Body of pancreas (tissue), 4 donors: Measurements from ENCODE around the gene YJU2. TPM values are rescaled to one million over a fixed set of nuclear protein-coding genes. Genes with fewer than 3 reads are reported as not detected.
A peak's percentile ranks its signal among the peaks of the same experiment; 100 is the strongest.
"Not testable (repeated sequence)": the region's sequence is repeated elsewhere in the genome, so short reads cannot be mapped to it uniquely, and the experiment has no call there.

Experiments
- ATAC-seq: fragments of 150-250 bp; one replicate; pipeline ENCODE4 v1.9.1; 2016
- DNase-seq, 4 donors: peaks; one replicate each; pipeline ENCODE4 v3.0.0-alpha.2; 2019
- H3K27ac ChIP-seq, 4 donors: fragments of 200-600 bp; sonication (generic); 1 replicate in 3 of 4; 2 replicates in 1 of 4; pipeline versions ENCODE4 v1.5.1 to v1.6.1; 2016 to 2019; ENCODE audit warnings: mild to moderate bottlenecking in 1 of 4, mixed read lengths in 1 of 4, moderate library complexity in 1 of 4
- H3K27me3 ChIP-seq, 2 donors: fragments of 200-600 bp; sonication (generic); one replicate each; pipeline ENCODE4 v1.6.0; 2016; ENCODE audit warnings: mild to moderate bottlenecking in 1 of 2
- H3K36me3 ChIP-seq, 2 donors: fragments of 200-600 bp; sonication (generic); replicated peaks in 1 of 2; 2 replicates each; pipeline ENCODE4 v1.5.1; 2016; ENCODE audit warnings: low read depth in 2 of 2; ENCODE audit not compliant: insufficient read depth in 1 of 2
- H3K4me1 ChIP-seq: fragments of 200-600 bp; sonication (generic); one replicate; pipeline ENCODE4 v1.6.0; 2016
- H3K4me3 ChIP-seq, 2 donors: fragments of 200-600 bp; sonication (generic); 1 replicate in 1 of 2; 2 replicates in 1 of 2; pipeline ENCODE4 v1.5.1; 2016 to 2019
- H3K9me3 ChIP-seq, 3 donors: fragments of 200-600 bp; sonication (generic); 1 replicate in 2 of 3; 2 replicates in 1 of 3; pipeline ENCODE4 v1.5.1; 2016
- POLR2A ChIP-seq, 3 donors: fragments of 450-650 bp; IDR thresholded peaks; one replicate each; pipeline ENCODE4 v1.6.1; 2016; ENCODE audit warnings: antibody characterized with exemption in 3 of 3, mild to moderate bottlenecking in 2 of 3
- WGBS, 2 donors: methylation state at CpG; one replicate each; pipeline ENCODE4 v1.1.5; 2017; 5-methylcytosine and 5-hydroxymethylcytosine counted together
- intact Hi-C: fragments of 100-400 bp; cut with DNase I; formaldehyde crosslinking; loops from one replicate; pipeline ENCODE4 v1.15.1; 2023
- total RNA-seq, 2 donors: library from RNA; depleted of rRNA; stranded (reverse); fragments of >200 nt; gene quantifications; one replicate each; pipeline ENCODE4 v1.1.0, GENCODE V29; 2016
- TF ChIP-seq, protein P1 (sequence below), 7 experiments: fragments of 450-650 bp in 4 of 7; fragments of 200-600 bp in 3 of 7; sonication (generic) in 3 of 7; IDR thresholded peaks; one replicate each; pipeline ENCODE4 v1.5.1; 2016 to 2019; ENCODE audit warnings: antibody characterized with exemption in 7 of 7

Gene YJU2
- total RNA-seq, 2 donors from 2014 or later = 15.5 to 20.2 TPM

DNA sequence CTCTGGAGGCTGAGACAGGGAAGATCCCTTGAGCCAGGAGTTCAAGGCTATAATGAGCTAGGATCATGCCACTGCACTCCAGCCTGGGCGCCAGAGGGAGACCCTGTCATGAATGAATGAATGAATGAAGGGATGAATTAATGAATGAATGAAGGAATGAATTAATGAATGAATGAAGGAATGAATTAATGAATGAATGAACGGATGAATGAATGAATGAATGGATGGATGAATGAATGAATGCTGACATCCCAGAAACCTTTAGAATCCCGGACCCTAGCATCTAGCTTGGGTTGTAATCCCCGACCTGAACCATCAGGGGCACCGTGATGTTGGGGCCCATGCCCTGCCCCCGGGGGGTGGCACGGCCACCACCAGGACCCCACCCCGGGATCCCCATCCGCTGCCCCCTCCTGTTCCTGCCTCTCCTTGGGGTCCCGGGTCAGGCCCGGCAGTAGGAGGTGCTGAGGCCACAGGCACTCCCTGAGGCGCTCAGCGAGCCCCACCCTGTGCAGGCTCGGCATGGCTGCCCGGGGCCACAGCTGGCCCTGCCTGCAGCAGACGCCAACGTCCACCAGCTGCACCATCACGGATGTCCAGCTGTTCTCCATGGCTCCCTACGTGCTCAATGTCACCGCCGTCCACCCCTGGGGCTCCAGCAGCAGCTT is 14.1 kb upstream of the YJU2 start:
- H3K4me1 ChIP-seq = no peaks in the 10 kb centered on the region
- 32 to 37% methylated on average over 15 to 21 of the region's 21 CpGs for WGBS, 2 donors
- intact Hi-C loops = no loop called here
- H3K9me3 ChIP-seq = no peaks in the 10 kb centered on the region
- no peak overlapping the region for H3K27ac ChIP-seq
- DNase-seq (no peak), ATAC-seq (no peak)
- peaks cover 0 to 6% of the 10 kb centered on the region in 2 donors for H3K27me3 ChIP-seq
- H3K4me3 ChIP-seq = no peak overlapping the region
- no peaks in the 10 kb centered on the region for H3K36me3 ChIP-seq
- TF ChIP-seq POLR2A (IDR thresholded peaks at IDR 0.05) = no peak
- TF ChIP-seq, protein P1, sequence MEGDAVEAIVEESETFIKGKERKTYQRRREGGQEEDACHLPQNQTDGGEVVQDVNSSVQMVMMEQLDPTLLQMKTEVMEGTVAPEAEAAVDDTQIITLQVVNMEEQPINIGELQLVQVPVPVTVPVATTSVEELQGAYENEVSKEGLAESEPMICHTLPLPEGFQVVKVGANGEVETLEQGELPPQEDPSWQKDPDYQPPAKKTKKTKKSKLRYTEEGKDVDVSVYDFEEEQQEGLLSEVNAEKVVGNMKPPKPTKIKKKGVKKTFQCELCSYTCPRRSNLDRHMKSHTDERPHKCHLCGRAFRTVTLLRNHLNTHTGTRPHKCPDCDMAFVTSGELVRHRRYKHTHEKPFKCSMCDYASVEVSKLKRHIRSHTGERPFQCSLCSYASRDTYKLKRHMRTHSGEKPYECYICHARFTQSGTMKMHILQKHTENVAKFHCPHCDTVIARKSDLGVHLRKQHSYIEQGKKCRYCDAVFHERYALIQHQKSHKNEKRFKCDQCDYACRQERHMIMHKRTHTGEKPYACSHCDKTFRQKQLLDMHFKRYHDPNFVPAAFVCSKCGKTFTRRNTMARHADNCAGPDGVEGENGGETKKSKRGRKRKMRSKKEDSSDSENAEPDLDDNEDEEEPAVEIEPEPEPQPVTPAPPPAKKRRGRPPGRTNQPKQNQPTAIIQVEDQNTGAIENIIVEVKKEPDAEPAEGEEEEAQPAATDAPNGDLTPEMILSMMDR (IDR thresholded peaks at IDR 0.05) = no peak

DNA sequence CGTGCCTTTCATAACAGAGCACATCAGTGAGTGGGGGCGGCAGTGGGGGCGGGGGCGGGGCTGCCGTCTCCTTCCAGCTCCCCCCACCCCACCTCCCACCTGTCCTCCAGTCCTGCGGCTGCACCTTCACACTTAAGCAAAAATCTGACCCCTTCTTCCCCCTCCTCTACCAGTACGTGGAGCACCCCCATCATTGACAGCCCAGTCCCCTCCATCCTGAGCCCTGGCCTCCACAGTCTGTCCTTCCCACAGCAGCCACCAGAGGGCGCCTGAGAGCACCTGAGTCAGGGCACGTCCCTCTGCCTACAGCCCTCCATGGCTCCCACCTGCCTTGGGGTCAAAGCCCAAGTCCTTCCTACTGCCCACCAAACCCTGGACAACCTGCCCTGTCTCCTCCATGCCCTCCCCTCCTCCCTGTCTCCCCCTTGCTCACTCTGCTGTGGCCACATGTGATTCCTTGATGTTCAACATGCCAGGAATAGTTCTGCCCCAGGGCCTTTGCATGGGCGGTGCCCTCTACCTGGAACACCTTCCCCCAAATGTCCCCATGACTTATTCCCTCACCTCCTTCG is 13.5 kb upstream of the YJU2 start:
- DNase-seq (peak; percentile 22 to 45 (median 32)), ATAC-seq (peak; percentile 53)
- H3K4me3 ChIP-seq = no peak overlapping the region
- intact Hi-C loops = no loop called here
- no peak overlapping the region for H3K27ac ChIP-seq
- 28 to 33% methylated on average over 7 to 11 of the region's 11 CpGs for WGBS, 2 donors
- TF ChIP-seq, protein P1 (IDR thresholded peaks at IDR 0.05) = peak in 5 of 7 experiments; percentile 19 to 56 (median 30)
- no peak for TF ChIP-seq POLR2A (IDR thresholded peaks at IDR 0.05)
- no peaks in the 10 kb centered on the region for H3K36me3 ChIP-seq
- H3K4me1 ChIP-seq = no peaks in the 10 kb centered on the region
- H3K9me3 ChIP-seq = no peaks in the 10 kb centered on the region
- peaks cover 0 to 6% of the 10 kb centered on the region in 2 donors for H3K27me3 ChIP-seq

DNA sequence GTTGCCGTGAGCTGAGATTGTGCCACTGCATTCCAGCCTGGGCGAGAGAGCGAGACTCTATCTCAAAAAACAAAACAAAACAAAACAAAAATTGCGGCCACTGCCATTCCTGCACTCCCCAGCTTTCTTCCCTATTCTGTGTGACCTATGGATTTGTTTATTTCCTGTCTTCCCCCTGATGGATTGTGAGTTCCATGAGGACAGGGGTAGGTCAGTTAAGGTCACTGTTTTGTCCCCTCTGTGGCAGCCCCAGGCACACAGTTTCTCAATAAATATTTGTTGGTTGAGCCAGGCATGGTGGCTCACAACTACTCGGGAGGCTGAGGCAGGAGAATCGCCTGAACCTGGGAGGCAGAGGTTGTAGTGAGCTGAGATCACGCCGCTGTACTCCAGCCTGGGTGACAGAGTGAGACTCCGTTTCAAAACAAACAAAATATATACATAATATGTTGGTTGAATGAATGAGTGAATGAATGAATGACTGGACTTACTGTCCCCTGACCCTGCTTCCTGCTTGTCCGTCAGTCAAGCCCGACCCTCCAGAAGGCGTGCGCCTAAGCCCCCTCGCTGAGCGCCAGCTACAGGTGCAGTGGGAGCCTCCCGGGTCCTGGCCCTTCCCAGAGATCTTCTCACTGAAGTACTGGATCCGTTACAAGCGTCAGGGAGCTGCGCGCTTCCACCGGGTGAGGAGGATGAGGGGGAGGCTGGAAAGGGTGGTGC is 12.6 kb upstream of the YJU2 start:
- TF ChIP-seq POLR2A (IDR thresholded peaks at IDR 0.05) = no peak
- TF ChIP-seq, protein P1 (IDR thresholded peaks at IDR 0.05) = no peak
- Histone ChIP-seq H3K27ac (no peak overlapping the region), H3K9me3 (no peaks in the 10 kb centered on the region), H3K36me3 (no peaks in the 10 kb centered on the region), H3K4me3 (no peak overlapping the region), H3K27me3 (no peaks in the 10 kb centered on the region), H3K4me1 (no peaks in the 10 kb centered on the region)
- DNase-seq (no peak), ATAC-seq (no peak)
- intact Hi-C loops = no loop called here
- 51 to 59% methylated on average over 11 to 21 of the region's 21 CpGs for WGBS, 2 donors

DNA sequence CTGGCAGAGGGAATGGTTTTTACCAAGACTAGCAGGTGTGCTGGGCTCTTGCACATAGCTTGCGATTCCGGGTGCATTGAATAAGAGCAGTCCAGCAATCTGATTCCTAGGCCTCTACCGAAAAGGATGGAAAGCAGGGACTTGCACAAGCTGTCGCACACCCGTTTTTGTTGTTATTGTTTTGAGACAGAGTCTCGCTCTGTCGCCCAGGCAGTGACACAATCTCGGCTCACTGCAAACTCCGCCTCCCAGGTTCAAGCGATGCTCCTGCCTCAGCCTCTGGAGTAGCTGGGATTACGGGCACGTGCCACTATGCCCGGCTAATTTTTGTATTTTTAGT is 12.0 kb upstream of the YJU2 start:
- H3K4me3 ChIP-seq = no peak overlapping the region
- DNase-seq = no peak
- no peak for ATAC-seq
- no peaks in the 10 kb centered on the region for H3K27me3 ChIP-seq
- intact Hi-C loops = no loop called here
- no peaks in the 10 kb centered on the region for H3K9me3 ChIP-seq
- TF ChIP-seq, protein P1 (IDR thresholded peaks at IDR 0.05) = no peak
- TF ChIP-seq POLR2A (IDR thresholded peaks at IDR 0.05) = no peak
- no peak overlapping the region for H3K27ac ChIP-seq
- H3K36me3 ChIP-seq = no peaks in the 10 kb centered on the region
- WGBS, 2 donors = 56 to 76% methylated on average over 8 to 13 of the region's 13 CpGs
- H3K4me1 ChIP-seq = no peaks in the 10 kb centered on the region

DNA sequence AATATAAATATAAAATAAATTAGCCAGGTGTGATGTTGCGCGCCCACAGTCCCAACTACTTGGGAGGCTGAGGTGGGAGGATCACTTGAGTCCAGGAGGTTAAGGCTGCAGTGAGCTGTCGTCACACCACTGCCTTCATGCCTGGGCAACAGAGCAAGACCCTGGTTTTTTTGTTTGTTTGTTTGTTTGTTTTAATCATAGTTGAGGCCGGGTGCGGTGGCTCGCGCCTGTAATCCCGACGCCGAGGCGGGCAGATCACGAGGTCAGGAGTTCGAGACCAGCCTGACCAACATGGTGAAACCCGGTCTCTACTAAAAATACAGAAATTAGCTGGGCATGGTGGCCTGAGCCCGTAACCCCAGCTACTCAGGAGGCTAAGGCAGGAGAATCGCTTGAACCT is 9.4 kb upstream of the YJU2 start:
- H3K4me3 ChIP-seq, H3K27me3 ChIP-seq, H3K27ac ChIP-seq, H3K36me3 ChIP-seq, H3K9me3 ChIP-seq, DNase-seq, intact Hi-C loops, ATAC-seq, H3K4me1 ChIP-seq: not testable (repeated sequence)
- 83 to 91% methylated on average over 16 of the region's 16 CpGs for WGBS, 2 donors
